Endodermal cell (in vitro differentiated cells): ENCODE measurements around the gene TTC9B. TPM values are rescaled to one million over a fixed set of nuclear protein-coding genes. Genes with fewer than 3 reads are reported as not detected.

ENCODE experiments used
- DNase-seq: peaks from one replicate; pipeline ENCODE4 v3.0.0-alpha.2; 2017
- H3K27ac ChIP-seq: 2 replicates; pipeline ENCODE4 v1.5.1; 2013; ENCODE audit warnings: mild to moderate bottlenecking, low read depth, low read length, moderate library complexity
- H3K27me3 ChIP-seq: 2 replicates; pipeline ENCODE4 v1.6.1; 2013; ENCODE audit warnings: mild to moderate bottlenecking, low read length, moderate library complexity; ENCODE audit not compliant: insufficient read depth, control insufficient read depth, poor library complexity, severe bottlenecking
- H3K36me3 ChIP-seq: 2 replicates; pipeline ENCODE4 v1.7.0; 2013; ENCODE audit warnings: mild to moderate bottlenecking, low read length, moderate library complexity; ENCODE audit not compliant: control insufficient read depth, insufficient read depth
- H3K4me1 ChIP-seq: one replicate; pipeline ENCODE4 v1.7.0; 2013; ENCODE audit warnings: low read length; ENCODE audit not compliant: control insufficient read depth, insufficient read depth
- H3K4me3 ChIP-seq: 2 replicates; pipeline ENCODE4 v1.5.1; 2013; ENCODE audit warnings: mild to moderate bottlenecking, low read length, moderate library complexity
- H3K9ac ChIP-seq: 2 replicates; pipeline ENCODE4 v1.6.1; 2013; ENCODE audit warnings: mild to moderate bottlenecking, low read length, moderate library complexity; ENCODE audit not compliant: poor library complexity, severe bottlenecking; ENCODE audit errors: extremely low read depth
- H3K9me3 ChIP-seq: 2 replicates; pipeline ENCODE4 v1.6.1; 2013; ENCODE audit warnings: mild to moderate bottlenecking, low read length, moderate library complexity; ENCODE audit not compliant: control insufficient read depth
- H3K27ac Mint-ChIP-seq: 2 replicates; pipeline ENCODE4 v1.8.0; 2020; ENCODE audit warnings: mixed read lengths
- H3K27me3 Mint-ChIP-seq: 2 replicates; pipeline ENCODE4 v1.8.0; 2021; ENCODE audit warnings: mild to moderate bottlenecking, mixed read lengths; ENCODE audit not compliant: insufficient read depth
- H3K36me3 Mint-ChIP-seq: 2 replicates; pipeline ENCODE4 v1.8.0; 2020; ENCODE audit warnings: low read depth, mixed read lengths
- H3K4me1 Mint-ChIP-seq: 2 replicates; pipeline ENCODE4 v1.8.0; 2020; ENCODE audit warnings: mixed read lengths
- H3K4me3 Mint-ChIP-seq: 2 replicates; pipeline ENCODE4 v1.8.0; 2020; ENCODE audit warnings: mild to moderate bottlenecking, moderate library complexity, mixed read lengths
- H3K9me3 Mint-ChIP-seq: 2 replicates; pipeline ENCODE4 v1.8.0; 2020; ENCODE audit warnings: mild to moderate bottlenecking, mixed read lengths
- WGBS, 2 experiments: methylation state at CpG; one replicate each; pipeline versions ENCODE4 v1.1.5 to v1.1.7; 2013; ENCODE audit warnings: missing lambda C conversion rate in 2 of 2, mixed read lengths in 1 of 2; ENCODE audit not compliant: insufficient coverage in 1 of 2, insufficient read length in 1 of 2; 5-methylcytosine and 5-hydroxymethylcytosine counted together
- total RNA-seq, 2 donors: library from RNA; stranded (reverse); fragmentation: NEBNext Ultra II Directional in 1 of 2; extraction: Animal tissue kit (Norgen Biotek cat#: 25700) in 1 of 2; gene quantifications; 2 replicates in 1 of 2; 3 replicates in 1 of 2; pipeline ENCODE4 v1.2.1, GENCODE V29; 2021
- TF ChIP-seq, protein P1 (sequence below): fragments of 200-600 bp; sonication (generic); conservative IDR thresholded peaks from 2 replicates; pipeline ENCODE4 v1.5.0; 2021; ENCODE audit warnings: antibody characterized with exemption, mild to moderate bottlenecking

The TTC9B gene
- total RNA-seq, 2 donors from 2014 or later, result not detected

- H3K36me3 ChIP-seq, result no peaks in the 10 kb centered on the region
- Mint-ChIP-seq H3K27ac (no peak overlapping the region), H3K4me1 (no peaks in the 10 kb centered on the region), H3K9me3 (peaks cover 4% of the 10 kb centered on the region), H3K4me3 (peak overlapping the region; percentile 38), H3K27me3 (peaks cover 51% of the 10 kb centered on the region), H3K36me3 (peaks cover 5% of the 10 kb centered on the region)
- peak; percentile 92 for DNase-seq
- WGBS, 2 experiments, result 45 to 46% methylated on average over 29 to 53 of the region's 54 CpGs
- H3K27ac ChIP-seq, result no peak overlapping the region
- H3K27me3 ChIP-seq, result peaks cover 52% of the 10 kb centered on the region
- TF ChIP-seq, protein P1, sequence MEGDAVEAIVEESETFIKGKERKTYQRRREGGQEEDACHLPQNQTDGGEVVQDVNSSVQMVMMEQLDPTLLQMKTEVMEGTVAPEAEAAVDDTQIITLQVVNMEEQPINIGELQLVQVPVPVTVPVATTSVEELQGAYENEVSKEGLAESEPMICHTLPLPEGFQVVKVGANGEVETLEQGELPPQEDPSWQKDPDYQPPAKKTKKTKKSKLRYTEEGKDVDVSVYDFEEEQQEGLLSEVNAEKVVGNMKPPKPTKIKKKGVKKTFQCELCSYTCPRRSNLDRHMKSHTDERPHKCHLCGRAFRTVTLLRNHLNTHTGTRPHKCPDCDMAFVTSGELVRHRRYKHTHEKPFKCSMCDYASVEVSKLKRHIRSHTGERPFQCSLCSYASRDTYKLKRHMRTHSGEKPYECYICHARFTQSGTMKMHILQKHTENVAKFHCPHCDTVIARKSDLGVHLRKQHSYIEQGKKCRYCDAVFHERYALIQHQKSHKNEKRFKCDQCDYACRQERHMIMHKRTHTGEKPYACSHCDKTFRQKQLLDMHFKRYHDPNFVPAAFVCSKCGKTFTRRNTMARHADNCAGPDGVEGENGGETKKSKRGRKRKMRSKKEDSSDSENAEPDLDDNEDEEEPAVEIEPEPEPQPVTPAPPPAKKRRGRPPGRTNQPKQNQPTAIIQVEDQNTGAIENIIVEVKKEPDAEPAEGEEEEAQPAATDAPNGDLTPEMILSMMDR, result peak; percentile 81
- H3K9me3 ChIP-seq, result no peaks in the 10 kb centered on the region
- no peaks in the 10 kb centered on the region for H3K4me1 ChIP-seq
- no peak overlapping the region for H3K4me3 ChIP-seq
- H3K9ac ChIP-seq, result no peak overlapping the region
Measured at GRCh38 chr19:40217027-40217810, 965 bp downstream of the TTC9B start.

DNA sequence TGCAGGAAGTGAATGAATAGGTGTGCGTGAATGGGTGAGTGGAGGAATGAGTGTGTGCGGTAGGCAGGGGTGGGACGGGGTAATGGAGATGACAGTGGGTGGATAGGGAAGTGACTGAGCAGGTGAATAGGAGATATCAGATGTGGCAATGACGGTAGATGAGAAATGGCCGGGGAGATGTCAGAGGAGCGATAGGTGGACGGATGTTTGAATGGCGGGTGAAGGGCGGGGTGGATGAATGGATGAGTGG is 1.5 kb downstream of the TTC9B start:
- TF ChIP-seq, protein P1, result no peak
- H3K36me3 ChIP-seq, result no peaks in the 10 kb centered on the region
- H3K9ac ChIP-seq, result no peak overlapping the region
- Mint-ChIP-seq H3K4me1 (no peaks in the 10 kb centered on the region), H3K36me3 (peaks cover 10% of the 10 kb centered on the region), H3K9me3 (no peaks in the 10 kb centered on the region), H3K27ac (no peak overlapping the region), H3K4me3 (peak overlapping the region; percentile 38), H3K27me3 (peaks cover 49% of the 10 kb centered on the region)
- DNase-seq, result no peak
- H3K4me1 ChIP-seq, result no peaks in the 10 kb centered on the region
- H3K9me3 ChIP-seq, result no peaks in the 10 kb centered on the region
- H3K27ac ChIP-seq, result no peak overlapping the region
- H3K4me3 ChIP-seq, result no peak overlapping the region
- 86 to 88% methylated on average over 4 to 9 of the region's 9 CpGs for WGBS, 2 experiments
- peaks cover 52% of the 10 kb centered on the region for H3K27me3 ChIP-seq

GRCh38 chr19:40216013-40216776 is 2.0 kb downstream of the TTC9B start:
- H3K27me3 ChIP-seq, result peaks cover 51% of the 10 kb centered on the region
- TF ChIP-seq, protein P1, result no peak
- H3K4me1 Mint-ChIP-seq, result no peaks in the 10 kb centered on the region
- H3K4me1 ChIP-seq, result no peaks in the 10 kb centered on the region
- DNase-seq, result no peak
- H3K27me3 Mint-ChIP-seq, result peaks cover 47% of the 10 kb centered on the region
- H3K9me3 ChIP-seq, result no peaks in the 10 kb centered on the region
- H3K9ac ChIP-seq, result no peak overlapping the region
- no peaks in the 10 kb centered on the region for H3K36me3 ChIP-seq
- no peak overlapping the region for H3K4me3 Mint-ChIP-seq
- H3K27ac Mint-ChIP-seq, result no peak overlapping the region
- H3K36me3 Mint-ChIP-seq, result peaks cover 15% of the 10 kb centered on the region
- H3K4me3 ChIP-seq, result no peak overlapping the region
- WGBS, 2 experiments, result 83 to 90% methylated on average over 13 to 22 of the region's 23 CpGs
- H3K9me3 Mint-ChIP-seq, result no peaks in the 10 kb centered on the region
- no peak overlapping the region for H3K27ac ChIP-seq
